Trophoblast cell (in vitro differentiated cells and primary cell): Measurements from ENCODE around the gene FHAD1.

Experiments used
- DNase-seq, 2 donors: peaks; one replicate each; pipeline ENCODE4 v3.0.0-alpha.2; 2016
- H2AFZ ChIP-seq: 2 replicates; pipeline ENCODE4 v1.6.1; 2013; ENCODE audit warnings: low read length, moderate library complexity, mild to moderate bottlenecking; ENCODE audit not compliant: insufficient read depth, poor library complexity
- H2AK5ac ChIP-seq: 2 replicates; pipeline ENCODE4 v1.6.1; 2013; ENCODE audit warnings: mild to moderate bottlenecking, low read length
- H2BK120ac ChIP-seq: 2 replicates; pipeline ENCODE4 v1.6.1; 2013; ENCODE audit warnings: low read length, mild to moderate bottlenecking, moderate library complexity; ENCODE audit not compliant: insufficient read depth, poor library complexity
- H2BK12ac ChIP-seq: 2 replicates; pipeline ENCODE4 v1.6.1; 2013; ENCODE audit warnings: mild to moderate bottlenecking, low read length, moderate library complexity
- H2BK5ac ChIP-seq: 2 replicates; pipeline ENCODE4 v1.6.1; 2013; ENCODE audit warnings: low read length, low read depth, moderate library complexity, mild to moderate bottlenecking; ENCODE audit not compliant: poor library complexity
- H3K14ac ChIP-seq: 2 replicates; pipeline ENCODE4 v1.6.1; 2013; ENCODE audit warnings: mild to moderate bottlenecking, low read length
- H3K18ac ChIP-seq: 2 replicates; pipeline ENCODE4 v1.6.1; 2013; ENCODE audit warnings: mild to moderate bottlenecking, low read length
- H3K23ac ChIP-seq: 2 replicates; pipeline ENCODE4 v1.6.1; 2013; ENCODE audit warnings: low read length
- H3K27ac ChIP-seq: 2 replicates; pipeline ENCODE4 v1.5.1; 2013; ENCODE audit warnings: low read depth, mild to moderate bottlenecking, inconsistent platforms, low read length, moderate library complexity
- H3K27me3 ChIP-seq: 2 replicates; pipeline ENCODE4 v1.6.1; 2013; ENCODE audit warnings: inconsistent platforms, mild to moderate bottlenecking, low read length, moderate library complexity; ENCODE audit not compliant: insufficient read depth
- H3K36me3 ChIP-seq, 2 experiments: 1 replicate in 1 of 2; 2 replicates in 1 of 2; pipeline ENCODE4 v1.6.1; 2013; ENCODE audit warnings: low read length in 2 of 2, mild to moderate bottlenecking in 2 of 2, moderate library complexity in 1 of 2; ENCODE audit not compliant: insufficient read depth in 2 of 2, control insufficient read depth in 1 of 2
- H3K4ac ChIP-seq: 2 replicates; pipeline ENCODE4 v1.6.1; 2013; ENCODE audit warnings: low read depth, mild to moderate bottlenecking, low read length, moderate library complexity
- H3K4me1 ChIP-seq, 2 experiments: 1 replicate in 1 of 2; 2 replicates in 1 of 2; pipeline ENCODE4 v1.6.1; 2013; ENCODE audit warnings: low read length in 2 of 2, mild to moderate bottlenecking in 2 of 2, moderate library complexity in 1 of 2; ENCODE audit not compliant: insufficient read depth in 2 of 2, control insufficient read depth in 1 of 2
- H3K4me2 ChIP-seq: 2 replicates; pipeline ENCODE4 v1.6.1; 2013; ENCODE audit warnings: inconsistent platforms, mild to moderate bottlenecking, low read length, moderate library complexity
- H3K4me3 ChIP-seq: 2 replicates; pipeline ENCODE4 v1.5.1; 2013; ENCODE audit warnings: mild to moderate bottlenecking, low read depth, low read length, inconsistent platforms
- H3K79me1 ChIP-seq: one replicate; pipeline ENCODE4 v1.6.1; 2013; ENCODE audit warnings: low read length
- H3K79me2 ChIP-seq: 2 replicates; pipeline ENCODE4 v1.6.1; 2013; ENCODE audit warnings: low read length, mild to moderate bottlenecking; ENCODE audit not compliant: control insufficient read depth, insufficient read depth, poor library complexity
- H3K9ac ChIP-seq: 2 replicates; pipeline ENCODE4 v1.6.1; 2013; ENCODE audit warnings: mild to moderate bottlenecking, low read length
- H3K9me3 ChIP-seq: 2 replicates; pipeline ENCODE4 v1.6.1; 2013; ENCODE audit warnings: low read depth, mild to moderate bottlenecking, control low read depth, inconsistent platforms, low read length; ENCODE audit not compliant: insufficient read depth
- H4K12ac ChIP-seq: 2 replicates; pipeline ENCODE4 v1.6.1; 2013; ENCODE audit warnings: low read depth, mild to moderate bottlenecking, low read length, moderate library complexity
- H4K8ac ChIP-seq: 2 replicates; pipeline ENCODE4 v1.6.1; 2013; ENCODE audit warnings: low read depth, mild to moderate bottlenecking, low read length, moderate library complexity
- H4K91ac ChIP-seq: one replicate; pipeline ENCODE4 v1.6.1; 2013; ENCODE audit warnings: low read depth, mild to moderate bottlenecking, low read length, moderate library complexity
- WGBS: extraction: QIAGEN DNeasy Blood & Tissue Kit; methylation state at CpG from one replicate; pipeline ENCODE4 v1.1.7; 2013; ENCODE audit warnings: missing lambda C conversion rate; ENCODE audit not compliant: insufficient read length, insufficient coverage; ENCODE audit errors: extremely low coverage; 5-methylcytosine and 5-hydroxymethylcytosine counted together

Gene FHAD1

GRCh38 chr1:15286452-15286851, 39.4 kb downstream of the FHAD1 start:
- no peak overlapping the region for H3K4me3 ChIP-seq
- H3K79me2 ChIP-seq, result no peaks in the 10 kb centered on the region
- H2BK5ac ChIP-seq, result no peak overlapping the region
- no CpG with 5 or more reads among the region's 4 CpGs for WGBS
- H3K18ac ChIP-seq, result no peak overlapping the region
- H2BK120ac ChIP-seq, result no peak overlapping the region
- H2AFZ ChIP-seq, result no peak overlapping the region
- H4K91ac ChIP-seq, result no peak overlapping the region
- no peak overlapping the region for H4K12ac ChIP-seq
- no peaks in the 10 kb centered on the region for H3K27me3 ChIP-seq
- no peaks in the 10 kb centered on the region for H3K36me3 ChIP-seq
- H3K23ac ChIP-seq, result no peak overlapping the region
- DNase-seq, result no peak
- no peak overlapping the region for H3K4me2 ChIP-seq
- no peak overlapping the region for H2BK12ac ChIP-seq
- no peaks in the 10 kb centered on the region for H3K9me3 ChIP-seq
- H3K14ac ChIP-seq, result no peak overlapping the region
- H3K79me1 ChIP-seq, result no peaks in the 10 kb centered on the region
- no peak overlapping the region for H3K9ac ChIP-seq
- no peaks in the 10 kb centered on the region for H3K4me1 ChIP-seq
- no peak overlapping the region for H3K4ac ChIP-seq
- H3K27ac ChIP-seq, result no peak overlapping the region
- no peak overlapping the region for H4K8ac ChIP-seq
- H2AK5ac ChIP-seq, result no peak overlapping the region

- Histone ChIP-seq H3K14ac (no peak overlapping the region), H3K9me3 (no peaks in the 10 kb centered on the region), H2AFZ (no peak overlapping the region), H4K12ac (no peak overlapping the region), H2BK120ac (no peak overlapping the region), H3K36me3 (no peaks in the 10 kb centered on the region), H3K4me1 (no peaks in the 10 kb centered on the region), H2AK5ac (no peak overlapping the region), H3K27me3 (no peaks in the 10 kb centered on the region), H3K18ac (no peak overlapping the region), H4K8ac (no peak overlapping the region), H3K9ac (no peak overlapping the region), H2BK5ac (no peak overlapping the region), H3K4ac (no peak overlapping the region), H3K79me1 (no peaks in the 10 kb centered on the region), H3K4me2 (no peak overlapping the region), H4K91ac (no peak overlapping the region), H3K27ac (no peak overlapping the region), H2BK12ac (no peak overlapping the region), H3K4me3 (no peak overlapping the region), H3K23ac (no peak overlapping the region), H3K79me2 (no peaks in the 10 kb centered on the region)
- WGBS, result no CpG with 5 or more reads among the region's 9 CpGs
- DNase-seq, result no peak
Measured at GRCh38 chr1:15287035-15287979, 40.3 kb downstream of the FHAD1 start.

GRCh38 chr1:15288173-15288926, 41.3 kb downstream of the FHAD1 start:
- no peak overlapping the region for H2BK12ac ChIP-seq
- no peak overlapping the region for H4K12ac ChIP-seq
- no peak overlapping the region for H3K4ac ChIP-seq
- no peak overlapping the region for H3K9ac ChIP-seq
- no peak overlapping the region for H2AK5ac ChIP-seq
- H3K27me3 ChIP-seq, result no peaks in the 10 kb centered on the region
- H3K27ac ChIP-seq, result no peak overlapping the region
- no peak overlapping the region for H2BK120ac ChIP-seq
- H2BK5ac ChIP-seq, result no peak overlapping the region
- no peaks in the 10 kb centered on the region for H3K9me3 ChIP-seq
- no peak overlapping the region for H4K8ac ChIP-seq
- WGBS, result no CpG with 5 or more reads among the region's 10 CpGs
- no peak for DNase-seq
- no peak overlapping the region for H3K4me2 ChIP-seq
- H3K36me3 ChIP-seq, result no peaks in the 10 kb centered on the region
- H3K4me1 ChIP-seq, result no peaks in the 10 kb centered on the region
- no peak overlapping the region for H3K23ac ChIP-seq
- no peak overlapping the region for H3K14ac ChIP-seq
- H3K79me2 ChIP-seq, result no peaks in the 10 kb centered on the region
- H3K18ac ChIP-seq, result no peak overlapping the region
- no peaks in the 10 kb centered on the region for H3K79me1 ChIP-seq
- H4K91ac ChIP-seq, result no peak overlapping the region
- H2AFZ ChIP-seq, result no peak overlapping the region
- H3K4me3 ChIP-seq, result no peak overlapping the region

GRCh38 chr1:15289251-15289651, 42.2 kb downstream of the FHAD1 start:
- Histone ChIP-seq H2AK5ac (no peak overlapping the region), H3K18ac (no peak overlapping the region), H4K91ac (no peak overlapping the region), H2BK5ac (no peak overlapping the region), H3K23ac (no peak overlapping the region), H3K27me3 (no peaks in the 10 kb centered on the region), H3K79me2 (no peaks in the 10 kb centered on the region), H3K4ac (no peak overlapping the region), H4K12ac (no peak overlapping the region), H3K4me3 (no peak overlapping the region), H3K27ac (no peak overlapping the region), H2BK120ac (no peak overlapping the region), H3K9ac (no peak overlapping the region), H2BK12ac (no peak overlapping the region), H3K79me1 (no peaks in the 10 kb centered on the region), H4K8ac (no peak overlapping the region), H2AFZ (no peak overlapping the region), H3K9me3 (no peaks in the 10 kb centered on the region), H3K4me2 (no peak overlapping the region), H3K14ac (no peak overlapping the region), H3K36me3 (no peaks in the 10 kb centered on the region), H3K4me1 (no peaks in the 10 kb centered on the region)
- DNase-seq, result no peak
- WGBS, result no CpG with 5 or more reads among the region's 14 CpGs
